GM19240 (cell line): ENCODE results near the gene GTF2B.
"Not testable (repeated sequence)": the region's sequence is repeated elsewhere in the genome, so short reads cannot be mapped to it uniquely, and the experiment has no call there.

Experiments used
- DNase-seq: peaks from one replicate; pipeline ENCODE4 v3.0.0; 2011; ENCODE audit warnings: low spot score; ENCODE audit not compliant: insufficient read length

GTF2B gene

DNA sequence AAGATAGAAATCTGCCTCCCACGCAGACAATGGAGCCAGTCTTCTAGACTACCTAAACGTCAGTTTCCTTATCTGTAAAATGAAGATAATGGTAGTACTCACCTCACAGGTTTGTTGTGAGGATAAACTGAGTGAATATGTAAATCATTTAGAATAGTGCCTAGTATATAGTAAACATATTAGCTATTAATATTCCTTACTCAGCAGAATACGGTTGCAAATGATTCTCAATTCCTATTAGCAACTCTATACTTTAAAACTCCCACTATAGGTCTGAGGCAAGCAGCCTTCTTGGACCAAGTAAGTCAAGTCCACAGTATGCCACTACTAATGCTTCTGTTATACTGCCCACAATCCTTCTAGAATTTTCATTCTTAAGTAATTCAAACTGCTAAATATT lies 5.4 kb downstream of the GTF2B start:
- DNase-seq: no peak

DNA sequence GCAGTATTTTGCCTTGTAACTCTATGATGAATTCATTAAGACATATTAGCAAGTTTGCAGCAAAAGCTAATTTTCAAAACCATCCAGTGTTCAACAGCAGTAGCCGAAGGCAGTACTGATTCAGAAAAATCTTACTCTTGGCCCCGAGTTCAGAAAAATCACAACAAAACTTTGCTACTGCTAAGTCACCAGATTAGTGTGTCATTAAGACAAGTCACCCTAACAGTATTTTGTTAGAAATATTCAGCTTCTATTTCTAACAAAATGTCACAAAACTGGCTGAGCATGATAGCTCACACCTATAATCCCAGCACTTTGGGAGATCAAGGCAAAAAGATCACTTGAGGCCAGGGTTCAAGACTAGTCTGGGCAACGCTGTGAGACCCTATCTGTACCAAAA lies 8.2 kb downstream of the GTF2B start:
- DNase-seq: no peak

DNA sequence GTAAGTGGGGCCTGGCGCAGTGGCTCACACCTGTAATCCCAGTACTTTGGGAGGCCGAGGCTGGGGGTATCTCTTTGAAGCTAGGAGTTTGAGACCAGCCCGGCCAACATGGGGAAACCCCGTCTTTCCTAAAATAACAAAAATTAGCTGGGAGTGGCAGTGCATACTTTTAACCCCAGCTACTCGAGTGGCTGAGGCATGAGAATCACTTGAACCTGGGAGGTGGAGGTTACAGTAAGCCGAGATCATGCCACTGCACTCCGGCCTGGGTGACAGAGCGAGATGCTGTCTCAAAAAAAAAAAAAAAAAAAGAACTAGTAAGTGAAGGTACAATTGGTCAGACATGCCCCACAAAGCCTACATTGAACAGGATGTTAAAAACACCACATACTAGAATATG lies 10.7 kb downstream of the GTF2B start:
- not testable (repeated sequence) for DNase-seq

- no peak for DNase-seq
These were observed 12.6 kb downstream of the GTF2B start for GRCh38 chr1:88878731-88879130.

DNA sequence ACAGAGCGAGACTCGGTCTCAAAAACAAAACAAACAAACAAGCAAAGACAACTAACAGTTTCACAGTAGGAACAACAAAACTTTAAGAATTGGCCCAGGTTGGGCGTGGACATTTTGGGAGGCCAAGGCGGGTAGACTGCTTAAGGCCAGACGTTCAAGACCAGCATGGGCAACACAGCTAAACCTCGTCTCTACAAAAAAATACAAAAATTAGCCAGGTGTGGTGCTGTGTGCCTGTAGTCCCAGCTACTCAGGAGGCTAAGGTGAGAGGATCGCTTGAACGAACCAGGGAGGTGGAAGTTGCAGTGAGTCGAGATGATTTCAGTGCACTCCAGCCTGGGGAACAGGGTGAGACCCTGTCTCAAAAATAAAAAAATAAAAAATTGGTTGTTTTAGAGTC lies 13.5 kb downstream of the GTF2B start:
- no peak for DNase-seq

- no peak for DNase-seq
These were observed 14.0 kb downstream of the GTF2B start for GRCh38 chr1:88877382-88877825.

DNA sequence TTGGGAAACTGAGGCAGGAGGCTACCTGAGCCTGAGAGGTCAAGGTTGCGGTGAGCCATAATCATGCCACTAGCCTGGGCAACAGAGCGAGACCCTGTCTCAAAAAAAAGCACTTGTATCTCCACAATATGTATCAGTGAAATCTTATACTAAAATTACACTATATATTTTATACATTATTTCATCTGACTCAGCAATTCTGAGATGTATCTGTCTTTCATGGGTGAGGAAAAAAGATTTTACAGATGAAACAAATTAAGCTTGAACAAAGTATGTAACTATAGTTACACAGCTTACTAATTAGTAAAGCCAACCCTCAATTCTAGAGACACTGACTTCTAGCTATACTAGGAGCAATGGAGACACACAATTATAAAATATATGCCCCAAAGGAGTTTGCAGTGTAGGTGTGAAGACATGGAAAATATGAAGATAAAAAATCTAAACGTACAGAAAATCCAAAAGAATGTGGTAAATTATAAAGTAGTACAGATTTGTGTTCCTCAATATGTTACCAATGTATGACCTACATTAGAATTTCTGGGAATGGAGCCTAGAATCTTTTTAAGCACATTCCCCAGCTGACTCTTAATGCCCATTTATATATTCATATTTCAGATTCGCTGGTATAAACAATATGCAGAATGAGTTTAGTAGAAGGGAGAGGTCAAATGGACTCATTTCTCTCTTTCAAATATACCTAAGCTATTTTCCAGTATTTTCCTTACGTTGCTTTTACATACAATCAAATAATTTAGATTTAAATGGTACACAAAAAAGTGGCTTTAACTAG lies 14.6 kb downstream of the GTF2B start:
- DNase-seq: no peak

DNA sequence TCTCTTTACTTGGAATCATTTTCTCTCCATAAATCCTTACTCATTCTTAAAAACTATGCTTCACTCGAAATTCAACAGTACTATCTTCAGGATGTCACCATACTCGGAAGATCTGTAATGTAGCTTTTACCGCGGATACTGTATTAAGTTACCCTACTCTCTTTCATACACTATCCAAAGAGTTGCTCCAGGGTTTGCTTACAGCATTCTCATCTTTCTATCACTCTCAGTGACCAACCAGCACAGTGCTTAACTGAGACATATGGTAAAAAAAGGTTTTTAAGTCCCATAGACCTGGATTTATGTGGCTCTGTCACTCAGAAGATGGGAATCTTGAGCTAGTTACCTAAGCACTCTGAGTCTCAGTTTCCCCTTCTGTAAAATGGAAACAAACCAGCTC lies 15.8 kb downstream of the GTF2B start:
- no peak for DNase-seq

DNA sequence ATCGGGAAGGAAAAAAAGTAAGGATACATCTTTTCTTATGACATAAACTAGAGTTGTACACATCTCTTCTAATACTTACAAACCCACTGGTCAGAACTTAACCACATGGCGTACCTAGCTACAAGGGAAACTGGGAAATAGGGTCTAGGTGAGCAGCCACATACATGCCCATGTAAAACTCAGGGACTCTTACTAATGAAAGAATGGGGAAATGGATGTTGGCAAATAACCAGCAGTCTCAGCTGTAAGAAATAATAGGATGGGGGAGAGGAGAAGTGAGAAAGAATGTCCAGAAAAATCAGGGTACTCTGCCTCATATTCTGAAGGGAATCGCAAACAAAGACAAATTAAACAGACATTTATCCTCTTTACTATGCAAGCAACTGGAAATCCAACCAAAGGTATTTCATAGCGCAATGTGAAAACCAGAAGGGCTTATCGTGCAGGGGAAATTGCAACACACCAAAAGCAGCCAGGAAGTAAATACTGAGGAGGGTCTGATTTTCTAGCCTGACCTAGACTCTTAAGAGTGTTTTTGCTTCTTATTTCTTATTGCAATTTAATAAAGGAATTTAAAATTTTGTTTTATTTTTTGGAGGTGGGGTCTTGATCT lies 17.5 kb downstream of the GTF2B start:
- no peak for DNase-seq

DNA sequence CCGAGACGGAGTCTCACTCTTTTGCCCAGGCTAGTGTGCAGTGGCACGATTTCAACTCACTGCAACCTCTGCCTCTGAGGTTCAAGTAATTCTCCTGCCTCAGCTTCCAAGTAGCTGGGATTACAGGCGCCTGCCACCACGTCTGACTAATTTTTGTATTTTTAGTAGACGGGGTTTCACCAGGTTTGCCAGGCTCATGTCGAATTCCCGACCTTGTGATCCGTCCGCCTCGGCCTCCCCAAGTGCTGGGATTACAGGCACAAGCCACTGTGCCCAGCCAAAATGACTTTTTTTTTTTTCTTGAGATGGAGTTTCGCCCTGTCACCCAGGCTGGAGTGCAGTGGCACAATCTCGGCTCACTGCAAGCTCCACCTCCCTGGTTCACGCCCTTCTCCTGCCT lies 21.7 kb downstream of the GTF2B start:
- DNase-seq: not testable (repeated sequence)

GRCh38 chr1:88867743-88868521 lies 23.4 kb downstream of the GTF2B start:
- no peak for DNase-seq

DNA sequence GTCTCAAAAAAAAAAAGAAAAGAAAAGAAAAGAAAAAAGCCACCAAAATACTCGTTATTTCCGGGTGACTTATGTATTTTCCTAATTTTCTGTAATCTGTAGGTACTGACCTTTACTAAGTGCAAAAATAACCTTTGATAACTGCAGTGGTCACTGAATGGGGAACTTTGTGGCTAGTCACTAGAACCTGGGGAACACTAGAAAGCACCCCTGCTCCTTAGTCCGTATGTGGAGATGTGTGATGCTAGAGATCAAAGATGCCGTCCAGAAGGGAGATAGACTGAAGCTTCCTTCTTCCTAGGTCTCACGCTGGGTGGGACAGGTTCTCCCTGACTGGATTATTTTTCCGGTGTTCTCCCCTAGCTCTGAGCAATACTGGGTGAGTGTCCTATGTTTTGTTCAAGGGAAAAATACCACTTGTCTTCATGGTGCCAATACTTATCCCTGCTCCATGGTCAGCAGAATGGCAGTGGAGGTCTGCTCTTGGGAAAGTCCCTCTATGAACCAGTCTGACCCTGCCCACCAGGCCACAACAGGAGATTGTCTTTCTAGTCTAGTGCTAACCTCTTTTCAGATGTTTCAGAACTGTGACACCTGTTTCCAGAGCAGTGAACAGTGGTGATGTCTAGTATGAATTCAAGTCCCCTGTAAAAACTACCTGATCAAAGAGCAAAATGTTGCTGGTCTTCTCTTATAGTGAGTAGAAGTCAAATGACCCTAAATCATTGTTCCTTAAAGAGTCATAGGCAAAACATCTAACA lies 39.9 kb downstream of the GTF2B start:
- DNase-seq: no peak

- no peak for DNase-seq
These were observed 43.7 kb downstream of the GTF2B start for GRCh38 chr1:88847643-88848042.

DNA sequence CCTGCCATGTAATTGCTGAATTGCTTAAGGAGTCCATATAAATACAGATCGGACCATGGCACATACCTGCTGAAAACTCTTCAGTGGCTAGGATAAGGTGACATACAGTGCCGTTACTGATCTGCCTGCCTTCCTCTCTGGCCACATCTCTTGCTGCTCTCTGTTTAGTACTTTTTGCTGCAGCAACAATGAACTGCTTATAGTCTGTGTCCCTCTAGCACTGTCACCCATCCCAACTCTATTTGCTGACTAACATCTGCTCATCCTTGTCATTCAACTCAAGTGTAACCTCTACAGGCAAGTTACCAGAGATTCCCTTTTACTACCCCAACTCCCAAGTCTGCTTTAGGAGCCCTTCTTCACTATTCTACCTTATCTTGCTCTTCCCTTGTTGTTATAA lies 65.6 kb downstream of the GTF2B start:
- DNase-seq: no peak

DNA sequence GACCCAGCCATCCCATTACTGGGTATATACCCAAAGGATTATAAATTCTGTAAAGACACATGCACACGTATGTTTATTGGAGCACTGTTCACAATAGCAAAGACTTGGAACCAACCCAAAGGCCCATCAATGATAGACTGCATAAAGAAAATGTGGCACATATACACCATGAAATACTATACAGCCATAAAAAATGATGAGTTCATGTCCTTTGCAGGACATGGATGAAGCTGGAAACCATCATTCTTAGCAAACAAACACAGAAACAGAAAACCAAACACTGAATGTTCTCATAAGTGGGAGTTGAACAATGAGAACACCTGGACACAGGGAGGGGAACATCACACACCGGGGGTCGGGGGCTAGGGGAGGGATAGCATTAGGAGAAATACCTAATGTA lies 71.7 kb downstream of the GTF2B start:
- not testable (repeated sequence) for DNase-seq

- no peak for DNase-seq
These were observed 77.9 kb downstream of the GTF2B start for GRCh38 chr1:88813471-88813870.

- DNase-seq: no peak
These were observed 79.0 kb downstream of the GTF2B start for GRCh38 chr1:88812366-88812765.

- no peak for DNase-seq
These were observed 87.9 kb downstream of the GTF2B start for GRCh38 chr1:88803444-88803843.

GRCh38 chr1:88802950-88803349 lies 88.4 kb downstream of the GTF2B start:
- DNase-seq: no peak
